ENCODE results near the gene NALF2. TPM values are rescaled to one million over a fixed set of nuclear protein-coding genes. Genes with fewer than 3 reads are reported as not detected.

Gene NALF2
- total RNA-seq, 1 donor: not detected

Other genes with a start within 250 kb of the NALF2 start
- 0.09 and 1.4 TPM in 2 replicates for gene EDA, start 111.8 kb downstream of the NALF2 start, total RNA-seq (ENCODE audit: low replicate concordance)

Measured in fibroblast of the aortic adventitia (primary cell).